Measurements from ENCODE around the gene ADAMTS13.
"Not testable (repeated sequence)": the region's sequence is repeated elsewhere in the genome, so short reads cannot be mapped to it uniquely, and the experiment has no call there.

ADAMTS13 gene

DNA sequence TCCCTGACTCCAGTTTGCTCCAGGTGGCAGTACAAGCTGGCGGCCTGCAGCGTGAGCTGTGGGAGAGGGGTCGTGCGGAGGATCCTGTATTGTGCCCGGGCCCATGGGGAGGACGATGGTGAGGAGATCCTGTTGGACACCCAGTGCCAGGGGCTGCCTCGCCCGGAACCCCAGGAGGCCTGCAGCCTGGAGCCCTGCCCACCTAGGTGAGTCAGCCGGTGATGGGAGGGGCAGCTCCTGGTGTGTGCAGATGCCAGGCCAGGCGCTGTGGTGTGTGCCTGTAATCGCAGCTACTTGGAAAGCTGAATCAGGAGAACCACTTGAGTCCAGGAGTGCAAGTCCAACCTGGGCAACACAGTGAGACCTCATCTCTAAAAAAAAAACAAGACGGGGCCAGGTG is 27.6 kb downstream of the ADAMTS13 start:
- no peak for DNase-seq (ENCODE audit: extremely low read depth, low read depth)
- no peak for TF ChIP-seq CTCF (IDR thresholded peaks at IDR 0.05; ENCODE audit: low read depth, low read length)

DNA sequence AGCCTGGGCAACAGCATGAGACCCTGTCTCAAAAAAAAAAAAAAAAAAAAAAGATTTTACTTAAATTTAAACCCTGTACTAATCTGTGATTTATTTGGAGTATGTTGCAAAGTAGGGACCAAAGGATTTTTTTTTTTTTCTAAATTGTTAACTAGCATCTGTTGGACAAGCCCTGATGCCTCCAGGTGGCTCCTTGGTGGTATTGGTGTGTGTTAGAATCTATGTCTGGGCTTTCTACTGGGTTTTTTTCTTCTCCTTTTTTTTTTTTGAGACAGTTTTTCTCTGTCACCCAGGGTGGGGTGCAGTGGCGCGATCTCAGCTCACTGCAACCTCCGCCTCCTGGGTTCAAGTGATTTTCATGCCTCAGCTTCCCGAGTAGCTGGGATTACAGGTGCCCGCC is 29.7 kb downstream of the ADAMTS13 start:
- not testable (repeated sequence) for DNase-seq (ENCODE audit: extremely low read depth, low read depth)

DNA sequence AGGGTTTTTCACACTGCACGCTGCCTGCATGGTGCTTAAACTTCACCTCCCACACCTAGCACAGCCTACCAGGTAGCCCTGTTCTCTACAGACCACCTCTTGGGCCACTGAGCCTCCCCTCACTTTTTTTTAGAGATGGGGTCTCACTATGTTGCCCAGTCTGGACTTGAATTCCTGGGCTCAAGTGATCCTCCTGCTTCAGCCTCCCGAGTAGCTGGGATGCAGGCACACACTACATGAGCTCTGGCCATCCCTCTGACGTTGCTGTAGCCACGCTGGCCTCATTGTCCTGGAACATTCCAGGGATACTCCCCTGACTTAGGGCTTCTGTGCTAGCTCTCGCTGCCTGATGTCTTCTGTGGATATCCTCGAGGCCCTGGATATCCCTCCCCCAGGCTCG is 30.4 kb downstream of the ADAMTS13 start:
- no peak for TF ChIP-seq CTCF (IDR thresholded peaks at IDR 0.05; ENCODE audit: low read depth, low read length)
- DNase-seq (ENCODE audit: extremely low read depth, low read depth) = no peak

DNA sequence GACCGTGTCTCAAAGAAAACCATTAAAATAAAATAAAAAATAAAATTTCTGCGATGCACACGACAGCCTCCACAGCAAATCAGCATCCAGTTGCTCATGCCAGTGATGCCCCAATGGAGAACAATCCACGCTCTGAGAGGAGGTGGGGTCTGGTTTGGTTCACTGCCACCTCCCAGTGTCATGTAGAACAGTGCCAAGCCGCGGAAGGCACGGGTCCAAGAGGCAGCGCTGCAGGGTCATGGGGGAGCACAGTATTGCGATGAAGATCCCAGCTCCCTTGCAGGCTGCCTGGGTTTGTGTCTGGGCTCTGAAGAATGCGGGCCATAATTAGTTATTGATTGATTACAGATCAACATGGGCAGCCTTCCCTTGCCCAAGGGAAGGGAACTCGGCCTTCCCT is 31.5 kb downstream of the ADAMTS13 start:
- no peak for DNase-seq (ENCODE audit: extremely low read depth, low read depth)
- TF ChIP-seq CTCF (IDR thresholded peaks at IDR 0.05; ENCODE audit: low read depth, low read length) = no peak

DNA sequence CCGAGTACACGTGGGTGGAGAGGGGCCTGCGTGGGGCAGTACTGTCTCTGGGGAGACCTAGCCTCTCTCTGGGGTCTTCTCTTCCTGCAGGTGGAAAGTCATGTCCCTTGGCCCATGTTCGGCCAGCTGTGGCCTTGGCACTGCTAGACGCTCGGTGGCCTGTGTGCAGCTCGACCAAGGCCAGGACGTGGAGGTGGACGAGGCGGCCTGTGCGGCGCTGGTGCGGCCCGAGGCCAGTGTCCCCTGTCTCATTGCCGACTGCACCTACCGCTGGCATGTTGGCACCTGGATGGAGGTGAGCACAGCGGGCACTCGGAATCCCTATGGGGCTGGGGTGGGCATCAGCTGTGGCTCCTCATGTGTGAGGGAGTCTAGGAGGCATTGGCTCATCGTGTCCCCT is 32.2 kb downstream of the ADAMTS13 start:
- DNase-seq (ENCODE audit: extremely low read depth, low read depth) = no peak
- TF ChIP-seq CTCF (IDR thresholded peaks at IDR 0.05; ENCODE audit: low read depth, low read length) = no peak

GRCh38 chr9:133454943-133455673 is 32.9 kb downstream of the ADAMTS13 start:
- TF ChIP-seq CTCF (IDR thresholded peaks at IDR 0.05; ENCODE audit: low read depth, low read length) = no peak
- no peak for DNase-seq (ENCODE audit: extremely low read depth, low read depth)

DNA sequence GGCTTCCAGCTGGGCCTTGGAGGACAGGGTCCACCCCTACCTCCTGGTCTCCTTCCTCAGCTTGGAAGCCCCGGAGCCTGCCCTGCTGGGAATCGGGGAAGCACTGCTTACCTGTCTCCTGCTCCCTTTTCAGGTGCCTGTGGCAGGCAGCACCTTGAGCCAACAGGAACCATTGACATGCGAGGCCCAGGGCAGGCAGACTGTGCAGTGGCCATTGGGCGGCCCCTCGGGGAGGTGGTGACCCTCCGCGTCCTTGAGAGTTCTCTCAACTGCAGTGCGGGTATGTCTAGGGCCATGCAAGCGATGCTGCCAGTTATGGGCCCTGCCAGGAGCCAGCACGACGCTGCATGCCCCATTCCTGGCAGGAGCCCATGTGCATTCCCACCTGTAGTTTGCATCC is 33.8 kb downstream of the ADAMTS13 start:
- DNase-seq (ENCODE audit: extremely low read depth, low read depth) = no peak

More for the DNA sequence above, 33.8 kb downstream of the ADAMTS13 start:
- TF ChIP-seq CTCF (IDR thresholded peaks at IDR 0.05; ENCODE audit: low read depth, low read length) = no peak
